Mucosa of stomach (tissue), 1 donor: ENCODE results near the gene WDR31.

ENCODE experiments used
- H3K27me3 ChIP-seq: one replicate; pipeline ENCODE4 v1.7.0; 2013; ENCODE audit warnings: mild to moderate bottlenecking, low read length; ENCODE audit not compliant: control insufficient read depth, insufficient read depth
- H3K36me3 ChIP-seq: one replicate; pipeline ENCODE4 v1.7.0; 2013; ENCODE audit warnings: low read length; ENCODE audit not compliant: control insufficient read depth, insufficient read depth
- H3K4me1 ChIP-seq: one replicate; pipeline ENCODE4 v1.7.0; 2013; ENCODE audit warnings: mild to moderate bottlenecking, low read length; ENCODE audit not compliant: control insufficient read depth, insufficient read depth
- H3K4me3 ChIP-seq: one replicate; pipeline ENCODE4 v1.7.0; 2013; ENCODE audit warnings: low read length
- H3K9ac ChIP-seq: one replicate; pipeline ENCODE4 v1.7.0; 2013; ENCODE audit warnings: mild to moderate bottlenecking, low read length, moderate library complexity
- H3K9me3 ChIP-seq: one replicate; pipeline ENCODE4 v1.7.0; 2013; ENCODE audit warnings: mild to moderate bottlenecking, low read length, moderate library complexity; ENCODE audit not compliant: control insufficient read depth
- donor health status: Pancreatic carcinoma.

The WDR31 gene

GRCh38 chr9:113349445-113350094 is 9.5 kb upstream of the WDR31 start, which contains the start of gene BSPRY:
BSPRY (plus strand) TSS chr9:113349541; CDS start chr9:113349580, 39 bp downstream.
- peak within 1 kb of the TSS; percentile 78 for H3K9ac ChIP-seq
- H3K27me3 ChIP-seq, result peaks cover 5% of the 10 kb centered on the region
- H3K4me1 ChIP-seq, result peaks cover 25% of the 10 kb centered on the region
- no peaks in the 10 kb centered on the region for H3K9me3 ChIP-seq
- no peaks in the 10 kb centered on the region for H3K36me3 ChIP-seq
- peak within 1 kb of the TSS; percentile 58 for H3K4me3 ChIP-seq

DNA sequence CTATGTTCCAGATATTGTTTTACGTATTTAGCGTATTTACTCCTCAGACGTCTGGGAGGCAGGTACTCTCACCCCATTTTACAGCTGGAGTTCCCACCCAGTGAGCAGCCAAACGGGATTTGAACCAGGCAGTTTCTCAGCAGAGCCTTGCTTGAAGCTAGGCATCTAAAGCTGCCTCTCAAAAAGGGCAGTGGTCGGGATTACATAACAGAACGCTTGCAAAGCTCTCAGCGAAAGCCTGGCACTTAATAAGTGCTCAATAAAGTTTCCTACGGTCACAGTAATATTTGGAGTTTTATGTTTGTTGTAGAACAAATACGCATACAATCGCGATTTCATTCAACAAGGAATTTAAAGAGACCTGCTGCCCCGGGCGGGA is 9.0 kb upstream of the WDR31 start:
- Histone ChIP-seq H3K36me3 (no peaks in the 10 kb centered on the region), H3K27me3 (peaks cover 5% of the 10 kb centered on the region), H3K9ac (no peak overlapping the region), H3K4me3 (no peak overlapping the region), H3K9me3 (no peaks in the 10 kb centered on the region), H3K4me1 (peaks cover 25% of the 10 kb centered on the region)

- Histone ChIP-seq H3K9me3 (no peaks in the 10 kb centered on the region), H3K9ac (no peak overlapping the region), H3K36me3 (no peaks in the 10 kb centered on the region), H3K27me3 (peaks cover 5% of the 10 kb centered on the region), H3K4me3 (no peak overlapping the region), H3K4me1 (peaks cover 25% of the 10 kb centered on the region)
These were observed 8.4 kb upstream of the WDR31 start for GRCh38 chr9:113348437-113348836.

- H3K9ac ChIP-seq, result no peak overlapping the region
- peaks cover 5% of the 10 kb centered on the region for H3K27me3 ChIP-seq
- peaks cover 9% of the 10 kb centered on the region for H3K4me1 ChIP-seq
- no peak overlapping the region for H3K4me3 ChIP-seq
- H3K36me3 ChIP-seq, result no peaks in the 10 kb centered on the region
- no peaks in the 10 kb centered on the region for H3K9me3 ChIP-seq
These were observed 5.6 kb upstream of the WDR31 start for GRCh38 chr9:113345671-113346070.

DNA sequence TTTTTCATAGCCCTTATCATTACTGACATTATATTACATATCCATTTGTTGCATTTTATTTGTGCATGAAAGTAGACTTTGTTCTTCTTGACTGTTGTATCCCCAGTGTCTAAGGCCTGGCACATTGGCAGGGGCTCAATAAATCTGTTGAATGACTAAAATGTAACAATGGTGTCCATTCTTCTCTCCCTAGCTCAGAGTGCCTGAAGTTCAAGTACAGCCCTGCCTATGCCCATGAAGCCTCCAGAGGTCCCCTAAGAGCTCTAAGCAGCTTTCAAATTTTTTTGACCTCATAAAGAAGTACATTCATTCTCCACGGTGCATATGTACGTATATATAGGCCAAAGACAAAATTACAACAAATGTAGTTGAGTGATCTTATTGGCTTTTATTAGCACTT is 5.1 kb upstream of the WDR31 start:
- peaks cover 5% of the 10 kb centered on the region for H3K27me3 ChIP-seq
- no peaks in the 10 kb centered on the region for H3K9me3 ChIP-seq
- peaks cover 4% of the 10 kb centered on the region for H3K4me1 ChIP-seq
- H3K4me3 ChIP-seq, result no peak overlapping the region
- H3K9ac ChIP-seq, result no peak overlapping the region
- H3K36me3 ChIP-seq, result no peaks in the 10 kb centered on the region

DNA sequence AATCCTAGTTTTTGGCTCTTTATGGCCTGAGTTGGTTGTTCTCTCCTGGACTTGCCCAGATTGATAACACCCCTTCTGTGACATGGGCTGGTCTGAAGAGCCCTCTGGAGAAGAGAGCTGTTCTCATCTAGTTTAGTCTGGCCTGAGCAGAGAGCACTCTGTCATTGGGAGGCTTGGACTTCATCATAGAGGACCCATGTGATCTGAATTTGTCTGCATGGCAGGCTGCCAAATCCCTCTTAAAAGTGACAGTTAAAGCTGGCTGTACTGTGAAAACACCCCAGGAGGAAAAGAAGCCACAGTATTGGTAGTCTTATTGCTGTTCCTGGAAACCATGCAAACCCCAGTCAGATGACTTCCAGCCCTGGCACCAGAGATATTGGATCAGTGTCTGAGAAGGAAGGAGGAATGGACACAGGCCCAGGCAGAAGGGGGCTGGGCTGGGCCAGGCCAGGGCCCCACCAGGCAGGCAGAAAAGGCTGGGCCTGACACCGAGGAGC is 3.7 kb upstream of the WDR31 start:
- Histone ChIP-seq H3K36me3 (no peaks in the 10 kb centered on the region), H3K9me3 (no peaks in the 10 kb centered on the region), H3K27me3 (no peaks in the 10 kb centered on the region), H3K9ac (no peak overlapping the region), H3K4me3 (no peak overlapping the region), H3K4me1 (peaks cover 7% of the 10 kb centered on the region)

DNA sequence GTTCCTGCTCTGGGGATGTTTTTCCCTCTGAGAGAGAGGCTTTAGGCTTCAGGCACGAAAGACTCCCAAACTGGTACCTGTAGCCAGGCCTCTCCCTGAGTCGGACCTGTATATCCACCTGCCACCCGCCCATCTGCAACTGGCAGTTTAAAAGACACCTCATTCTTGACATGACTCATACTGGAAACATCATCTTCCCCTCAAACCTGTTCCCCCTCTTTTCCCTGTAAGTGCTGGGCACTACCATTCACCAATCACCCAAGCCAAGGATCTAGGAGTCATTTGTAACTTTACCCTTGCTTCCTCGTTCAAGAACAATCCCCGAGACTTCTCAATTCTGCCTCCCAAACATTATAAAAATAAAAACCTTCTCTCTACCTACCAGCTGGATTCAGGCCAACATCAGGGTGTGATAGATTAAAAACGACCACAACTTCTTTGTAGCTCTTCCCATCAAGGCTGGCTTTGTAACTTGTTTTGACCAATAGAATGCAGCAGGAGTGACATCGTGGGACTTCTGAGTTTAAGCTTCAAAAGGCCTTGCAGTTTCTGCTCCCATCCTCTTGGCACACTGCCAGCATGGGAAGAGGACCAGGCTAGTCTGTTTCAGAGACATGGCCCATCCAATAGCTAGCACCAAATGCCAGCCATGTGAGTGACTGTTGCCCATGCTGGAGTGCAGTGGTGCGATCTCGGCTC is 1.8 kb upstream of the WDR31 start:
- Histone ChIP-seq H3K4me1 (peaks cover 7% of the 10 kb centered on the region), H3K9ac (no peak overlapping the region), H3K4me3 (no peak overlapping the region), H3K9me3 (no peaks in the 10 kb centered on the region), H3K36me3 (no peaks in the 10 kb centered on the region), H3K27me3 (no peaks in the 10 kb centered on the region)

GRCh38 chr9:113337714-113338113 is 2.4 kb downstream of the WDR31 start:
- Histone ChIP-seq H3K4me1 (peaks cover 7% of the 10 kb centered on the region), H3K9me3 (no peaks in the 10 kb centered on the region), H3K4me3 (no peak overlapping the region), H3K27me3 (no peaks in the 10 kb centered on the region), H3K9ac (no peak overlapping the region), H3K36me3 (no peaks in the 10 kb centered on the region)

- Histone ChIP-seq H3K36me3 (no peaks in the 10 kb centered on the region), H3K4me1 (no peaks in the 10 kb centered on the region), H3K27me3 (no peaks in the 10 kb centered on the region), H3K9ac (no peak overlapping the region), H3K4me3 (no peak overlapping the region), H3K9me3 (no peaks in the 10 kb centered on the region)
These were observed 8.3 kb downstream of the WDR31 start for GRCh38 chr9:113331780-113332179.

- Histone ChIP-seq H3K27me3 (no peaks in the 10 kb centered on the region), H3K36me3 (no peaks in the 10 kb centered on the region), H3K9ac (no peak overlapping the region), H3K9me3 (no peaks in the 10 kb centered on the region), H3K4me3 (no peak overlapping the region), H3K4me1 (no peaks in the 10 kb centered on the region)
These were observed 11.9 kb downstream of the WDR31 start for GRCh38 chr9:113328045-113328782.

- Histone ChIP-seq H3K36me3 (no peaks in the 10 kb centered on the region), H3K4me1 (no peaks in the 10 kb centered on the region), H3K27me3 (no peaks in the 10 kb centered on the region), H3K4me3 (no peak overlapping the region), H3K9me3 (no peaks in the 10 kb centered on the region), H3K9ac (no peak overlapping the region)
These were observed 13.8 kb downstream of the WDR31 start for GRCh38 chr9:113326230-113326629.

DNA sequence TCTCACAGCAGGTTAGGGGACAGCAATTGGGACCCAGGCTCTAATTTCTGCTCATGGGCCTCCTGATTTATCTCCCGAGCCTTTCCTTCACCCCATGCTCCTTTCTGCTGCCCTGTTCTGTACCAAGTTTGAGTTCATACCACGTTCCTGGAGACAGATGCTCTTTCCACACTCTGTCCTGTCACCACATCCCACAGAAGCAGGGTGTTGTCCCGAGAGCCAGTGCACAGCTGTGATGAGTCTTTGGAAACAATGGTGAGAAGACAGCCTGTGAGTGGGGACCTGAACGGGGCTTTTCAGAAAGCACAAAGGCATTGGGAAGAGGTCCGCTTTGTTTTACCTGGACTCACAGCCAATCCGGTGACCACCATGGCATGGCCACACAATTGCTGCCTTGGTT is 17.4 kb downstream of the WDR31 start:
- Histone ChIP-seq H3K9me3 (no peaks in the 10 kb centered on the region), H3K36me3 (no peaks in the 10 kb centered on the region), H3K9ac (no peak overlapping the region)

More for the DNA sequence above, 17.4 kb downstream of the WDR31 start:
- no peaks in the 10 kb centered on the region for H3K4me1 ChIP-seq
- H3K4me3 ChIP-seq, result no peak overlapping the region
- no peaks in the 10 kb centered on the region for H3K27me3 ChIP-seq
